Measurements from ENCODE around the gene CLSTN1.
"Not testable (repeated sequence)": the region's sequence is repeated elsewhere in the genome, so short reads cannot be mapped to it uniquely, and the experiment has no call there.

CLSTN1 gene

DNA sequence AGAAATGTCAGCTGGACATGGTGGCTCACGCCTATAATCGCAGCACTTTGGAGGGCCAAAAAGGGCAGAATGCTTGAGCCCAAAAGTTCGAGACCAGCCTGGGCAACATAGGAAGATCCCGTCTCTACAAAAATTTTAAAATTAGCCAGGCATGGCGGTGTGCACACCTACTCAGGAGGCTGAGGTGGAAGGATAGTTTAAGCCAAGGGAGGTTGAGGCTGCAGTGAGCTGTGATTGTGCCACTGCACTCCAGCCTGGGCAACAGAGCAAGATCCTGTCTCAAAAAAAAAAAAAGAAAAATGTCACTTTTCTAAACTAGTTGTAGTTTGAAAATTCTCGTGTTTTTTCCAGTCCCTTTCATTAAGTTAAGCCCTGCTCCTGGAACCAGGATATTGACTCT is 9.1 kb downstream of the CLSTN1 start:
- TF ChIP-seq, protein P1, sequence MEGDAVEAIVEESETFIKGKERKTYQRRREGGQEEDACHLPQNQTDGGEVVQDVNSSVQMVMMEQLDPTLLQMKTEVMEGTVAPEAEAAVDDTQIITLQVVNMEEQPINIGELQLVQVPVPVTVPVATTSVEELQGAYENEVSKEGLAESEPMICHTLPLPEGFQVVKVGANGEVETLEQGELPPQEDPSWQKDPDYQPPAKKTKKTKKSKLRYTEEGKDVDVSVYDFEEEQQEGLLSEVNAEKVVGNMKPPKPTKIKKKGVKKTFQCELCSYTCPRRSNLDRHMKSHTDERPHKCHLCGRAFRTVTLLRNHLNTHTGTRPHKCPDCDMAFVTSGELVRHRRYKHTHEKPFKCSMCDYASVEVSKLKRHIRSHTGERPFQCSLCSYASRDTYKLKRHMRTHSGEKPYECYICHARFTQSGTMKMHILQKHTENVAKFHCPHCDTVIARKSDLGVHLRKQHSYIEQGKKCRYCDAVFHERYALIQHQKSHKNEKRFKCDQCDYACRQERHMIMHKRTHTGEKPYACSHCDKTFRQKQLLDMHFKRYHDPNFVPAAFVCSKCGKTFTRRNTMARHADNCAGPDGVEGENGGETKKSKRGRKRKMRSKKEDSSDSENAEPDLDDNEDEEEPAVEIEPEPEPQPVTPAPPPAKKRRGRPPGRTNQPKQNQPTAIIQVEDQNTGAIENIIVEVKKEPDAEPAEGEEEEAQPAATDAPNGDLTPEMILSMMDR (IDR thresholded peaks at IDR 0.05; ENCODE audit: control insufficient read depth, extremely low read depth, insufficient read depth), result no peak
- no peak overlapping the region for H3K4me3 ChIP-seq (ENCODE audit: low read depth, low read length)

DNA sequence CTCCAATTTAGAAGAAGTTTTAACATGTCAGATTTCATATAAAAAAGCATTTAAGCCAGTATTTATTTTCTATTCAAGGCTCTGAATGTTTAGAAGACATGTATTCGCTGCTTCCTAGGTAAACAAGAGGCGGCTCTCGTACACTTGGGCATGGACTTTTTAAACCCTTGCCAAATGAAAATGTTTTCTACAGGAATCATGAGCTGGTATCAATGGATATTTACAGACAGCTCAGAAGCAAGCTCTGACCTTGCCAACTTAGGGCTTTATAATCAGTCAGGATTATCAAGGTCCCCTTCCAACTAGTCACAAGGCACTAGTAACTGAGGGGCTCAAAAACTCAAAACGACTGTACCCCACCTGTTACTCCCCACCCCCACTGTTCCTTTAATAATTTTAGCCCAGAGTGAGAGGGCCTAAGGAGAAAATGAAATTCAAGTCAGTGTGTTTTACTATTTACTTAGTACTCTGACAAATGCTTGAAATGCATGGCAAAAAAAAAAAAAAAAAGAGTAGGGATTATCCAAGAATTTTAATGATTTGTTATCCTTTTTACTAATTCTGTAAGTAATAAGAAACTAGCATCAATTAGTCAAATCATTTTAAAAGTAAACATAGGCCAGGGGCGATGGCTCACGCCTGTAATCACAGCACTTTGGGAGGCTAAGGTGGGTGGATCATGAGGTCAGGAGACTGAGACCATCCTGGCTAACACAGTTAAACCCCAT is 12.4 kb downstream of the CLSTN1 start:
- H3K4me3 ChIP-seq (ENCODE audit: low read depth, low read length), result no peak overlapping the region
- TF ChIP-seq, protein P1 (IDR thresholded peaks at IDR 0.05; ENCODE audit: control insufficient read depth, extremely low read depth, insufficient read depth), result no peak
- no peak for DNase-seq (ENCODE audit: low read depth)

More for the DNA sequence above, 9.1 kb downstream of the CLSTN1 start:
- no peak for DNase-seq (ENCODE audit: low read depth)

DNA sequence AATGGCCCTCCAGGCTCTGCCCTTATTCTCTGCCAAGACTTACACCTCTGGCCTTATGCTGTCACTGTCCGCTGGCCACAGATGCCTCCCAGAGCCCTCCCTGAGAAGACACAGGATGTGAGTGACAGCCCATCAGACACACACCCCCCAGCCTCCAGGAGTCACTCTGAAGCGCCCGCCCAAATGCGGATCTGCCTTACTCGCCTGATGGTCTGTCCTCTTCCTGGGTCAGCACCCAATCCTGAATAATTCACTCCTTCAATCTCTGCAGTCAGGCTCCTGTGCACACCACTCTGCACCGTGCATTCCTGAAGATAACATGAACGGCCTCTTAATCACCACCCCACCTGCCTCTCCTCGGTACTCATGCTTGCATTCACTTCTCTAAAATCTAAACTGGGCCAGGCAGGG is 14.7 kb downstream of the CLSTN1 start:
- DNase-seq (ENCODE audit: low read depth), result no peak
- no peak overlapping the region for H3K4me3 ChIP-seq (ENCODE audit: low read depth, low read length)
- TF ChIP-seq, protein P1 (IDR thresholded peaks at IDR 0.05; ENCODE audit: control insufficient read depth, extremely low read depth, insufficient read depth), result no peak

DNA sequence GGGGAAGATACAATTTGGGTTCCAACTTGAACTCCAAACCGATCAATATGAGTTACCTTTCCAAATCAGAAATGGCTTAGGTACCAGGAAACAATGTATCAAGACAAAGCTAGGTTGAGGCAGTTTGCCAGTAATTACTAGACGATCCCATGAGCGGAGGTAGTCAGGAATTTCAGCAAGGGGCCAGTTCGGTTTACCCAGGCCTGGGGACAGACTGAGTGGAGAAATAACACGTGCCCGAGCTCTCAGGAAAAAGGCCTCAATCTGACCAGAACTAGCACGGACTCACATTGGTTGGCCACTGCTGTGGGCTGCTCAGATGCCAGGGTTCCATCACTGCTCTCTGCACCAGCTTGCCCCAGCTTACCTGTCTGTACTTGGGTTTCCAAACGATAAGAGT is 15.3 kb downstream of the CLSTN1 start:
- TF ChIP-seq, protein P1 (IDR thresholded peaks at IDR 0.05; ENCODE audit: control insufficient read depth, extremely low read depth, insufficient read depth), result no peak
- no peak overlapping the region for H3K4me3 ChIP-seq (ENCODE audit: low read depth, low read length)
- no peak for DNase-seq (ENCODE audit: low read depth)

DNA sequence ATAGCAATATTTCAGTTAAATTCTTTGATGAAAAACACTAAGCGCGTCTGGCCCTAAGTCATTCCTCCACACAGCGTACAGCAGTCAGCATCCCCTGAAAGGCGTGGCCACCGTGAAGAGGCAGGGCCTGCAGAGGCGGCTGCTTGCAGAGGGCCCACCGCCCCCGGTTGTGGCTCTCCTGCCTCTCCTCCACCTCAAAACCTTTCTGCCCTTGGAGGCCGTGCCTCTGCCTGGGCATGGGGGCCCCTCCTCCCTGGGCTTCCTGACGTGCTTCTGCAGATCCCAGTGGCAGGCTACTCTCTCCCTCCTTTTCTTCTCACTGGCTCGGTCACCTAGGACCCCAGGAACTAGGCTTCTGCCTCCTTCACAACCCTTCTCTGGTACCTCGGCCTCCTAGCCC is 16.2 kb downstream of the CLSTN1 start:
- H3K4me3 ChIP-seq (ENCODE audit: low read depth, low read length), result no peak overlapping the region
- TF ChIP-seq, protein P1 (IDR thresholded peaks at IDR 0.05; ENCODE audit: control insufficient read depth, extremely low read depth, insufficient read depth), result no peak
- no peak for DNase-seq (ENCODE audit: low read depth)

DNA sequence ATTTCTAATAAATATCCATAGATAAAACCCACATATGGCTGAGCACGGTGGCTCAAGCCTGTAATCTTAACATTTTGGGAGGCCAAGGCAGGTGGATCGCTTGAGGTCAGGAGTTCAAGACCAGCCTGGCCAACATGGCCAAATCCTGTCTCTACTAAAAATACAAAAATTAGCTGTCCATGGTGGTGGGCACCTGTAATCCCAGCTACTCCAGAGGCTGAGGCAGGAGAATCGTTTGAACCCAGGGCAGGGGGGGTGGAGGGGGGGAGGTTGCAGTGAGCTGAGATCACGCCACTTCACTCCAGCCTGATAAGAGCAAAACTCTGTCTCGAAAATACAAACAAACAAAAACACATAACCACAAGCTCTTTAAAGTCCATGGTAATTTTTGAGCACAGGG is 17.8 kb downstream of the CLSTN1 start:
- H3K4me3 ChIP-seq (ENCODE audit: low read depth, low read length); DNase-seq (ENCODE audit: low read depth): not testable (repeated sequence)

DNA sequence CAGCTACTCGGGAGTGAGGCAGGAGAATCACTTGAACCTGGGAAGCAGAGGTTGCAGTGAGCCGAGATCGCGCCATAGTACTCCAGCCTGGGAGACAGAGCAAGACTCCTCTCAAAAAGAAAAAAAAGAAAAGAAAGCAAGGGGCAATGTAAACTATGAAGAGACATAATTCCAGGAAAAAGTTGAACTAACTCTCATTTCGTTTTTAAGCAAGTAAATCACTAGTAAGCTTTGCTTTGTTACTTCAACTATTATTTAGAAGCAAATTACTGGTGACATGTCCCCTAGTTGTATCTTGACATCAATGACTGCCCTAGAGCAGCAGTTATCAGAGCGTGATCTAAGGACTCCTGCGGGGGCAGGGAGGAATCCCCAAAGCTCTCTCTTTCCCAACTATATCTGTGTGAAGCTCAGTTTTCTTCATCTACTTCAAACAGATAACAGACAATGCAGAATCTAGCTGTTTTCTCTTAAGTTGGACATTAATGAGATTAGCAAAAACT is 18.7 kb downstream of the CLSTN1 start:
- TF ChIP-seq, protein P1 (IDR thresholded peaks at IDR 0.05; ENCODE audit: control insufficient read depth, extremely low read depth, insufficient read depth), result no peak
- DNase-seq (ENCODE audit: low read depth), result no peak
- H3K4me3 ChIP-seq (ENCODE audit: low read depth, low read length), result no peak overlapping the region

DNA sequence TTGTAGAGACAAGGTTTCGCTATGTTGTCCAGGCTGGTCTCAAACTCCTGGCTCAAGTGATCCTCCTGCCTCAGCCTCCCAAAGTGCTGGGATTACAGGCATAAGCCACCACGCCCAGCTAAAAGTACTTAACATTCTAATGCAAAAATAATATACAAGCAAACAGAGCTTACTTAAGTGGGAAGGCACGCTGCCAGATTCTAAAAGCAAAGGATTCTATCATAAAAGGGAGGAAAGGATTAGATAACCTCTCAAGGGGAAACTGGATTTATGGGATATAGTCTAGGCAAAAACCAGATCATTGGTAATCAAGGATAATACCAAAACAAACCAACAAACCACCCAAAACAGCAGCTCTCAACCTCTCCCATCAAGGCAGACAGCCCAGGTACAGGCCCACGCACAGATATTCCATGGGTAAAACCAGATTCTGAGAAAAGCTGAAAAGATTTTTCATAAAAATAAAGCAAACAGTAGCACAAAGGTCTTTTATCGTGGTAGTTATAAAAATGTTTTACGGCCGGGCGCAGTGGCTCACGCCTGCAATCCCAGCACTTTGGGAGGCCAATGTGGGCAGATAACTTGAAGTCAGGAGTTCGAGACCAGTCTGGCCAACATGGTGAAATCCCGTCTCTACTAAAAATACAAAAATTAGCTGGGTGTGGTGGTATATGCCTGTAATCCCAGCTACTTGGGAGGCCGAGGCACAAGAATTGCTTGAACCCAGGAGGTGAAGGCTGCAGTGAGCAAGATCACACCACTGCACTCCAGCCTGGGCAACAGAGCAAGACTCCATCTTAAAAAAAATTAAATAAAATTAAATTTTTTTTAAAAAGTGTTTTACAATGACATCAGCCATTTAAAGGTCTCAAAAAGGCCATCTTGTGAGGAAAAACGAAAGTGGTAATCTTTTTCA is 20.5 kb downstream of the CLSTN1 start:
- DNase-seq (ENCODE audit: low read depth); H3K4me3 ChIP-seq (ENCODE audit: low read depth, low read length): not testable (repeated sequence)

All from LNCaP clone FGC (cell line).